Adrenal gland (tissue), 5 donors: ENCODE results near the gene HOPX.

Experiments used
- CTCF ChIP-seq, 6 experiments: fragments of 450-650 bp in 4 of 6; fragments of 200-600 bp in 2 of 6; sonication (generic) in 1 of 6; IDR thresholded peaks; 1 replicate in 5 of 6; 2 replicates in 1 of 6; pipeline versions ENCODE4 v1.5.1 to v1.8.0; 2016 to 2021; ENCODE audit warnings: antibody characterized with exemption in 6 of 6, mild to moderate bottlenecking in 2 of 6, moderate library complexity in 1 of 6
- POLR2A ChIP-seq, 2 donors: fragments of 450-650 bp; IDR thresholded peaks; one replicate each; pipeline ENCODE4 v1.6.1; 2017; ENCODE audit warnings: antibody characterized with exemption in 2 of 2, mild to moderate bottlenecking in 2 of 2, moderate library complexity in 1 of 2
- donor health status: DM: no; HTN: no; CAD: no.

GRCh38 chr4:56613101-56613862 is 67.8 kb downstream of the HOPX start:
- no peak for TF ChIP-seq CTCF (IDR thresholded peaks at IDR 0.05)
- no peak for TF ChIP-seq POLR2A (IDR thresholded peaks at IDR 0.05)
